ENCODE measurements around the gene KIF1A. TPM values are rescaled to one million over a fixed set of nuclear protein-coding genes. Genes with fewer than 3 reads are reported as not detected.

The KIF1A gene
- total RNA-seq, 1 donor from 2014 or later: 2.2 TPM

Other genes starting within 250 kb of the KIF1A start
- gene CAPN10, start 233.5 kb downstream of the KIF1A start, total RNA-seq (ENCODE audit: insufficient read depth, low replicate concordance): 12.3 TPM
- 3.1 TPM for gene GPR35, start 194.7 kb downstream of the KIF1A start, total RNA-seq (ENCODE audit: insufficient read depth, low replicate concordance)
- gene AQP12B, start 137.3 kb downstream of the KIF1A start, total RNA-seq (ENCODE audit: insufficient read depth, low replicate concordance): 0.96 TPM
- not detected for gene AQP12A, start 128.4 kb downstream of the KIF1A start, total RNA-seq (ENCODE audit: insufficient read depth, low replicate concordance)
- 0.48 TPM for gene AGXT, start 48.6 kb upstream of the KIF1A start, total RNA-seq (ENCODE audit: insufficient read depth, low replicate concordance)
- 1.9 TPM for gene MAB21L4, start 75.9 kb upstream of the KIF1A start, total RNA-seq (ENCODE audit: insufficient read depth, low replicate concordance)
- gene CROCC2, start 86.1 kb upstream of the KIF1A start, total RNA-seq (ENCODE audit: insufficient read depth, low replicate concordance): 3.1 TPM
- 3.6 TPM for gene SNED1, start 178.4 kb upstream of the KIF1A start, total RNA-seq (ENCODE audit: insufficient read depth, low replicate concordance)

All from umbilical cord (tissue), 1 donor.